NCI-H146 treated with DMSO at 0.1 percent for 48 hours (cell line): ENCODE measurements around the gene CPNE5.

Source experiments
- DNase-seq: peaks from one replicate; lab custom pipeline; 2025; ENCODE audit not compliant: unreplicated experiment; lab: John Stamatoyannopoulos, UW

CPNE5 gene

DNA sequence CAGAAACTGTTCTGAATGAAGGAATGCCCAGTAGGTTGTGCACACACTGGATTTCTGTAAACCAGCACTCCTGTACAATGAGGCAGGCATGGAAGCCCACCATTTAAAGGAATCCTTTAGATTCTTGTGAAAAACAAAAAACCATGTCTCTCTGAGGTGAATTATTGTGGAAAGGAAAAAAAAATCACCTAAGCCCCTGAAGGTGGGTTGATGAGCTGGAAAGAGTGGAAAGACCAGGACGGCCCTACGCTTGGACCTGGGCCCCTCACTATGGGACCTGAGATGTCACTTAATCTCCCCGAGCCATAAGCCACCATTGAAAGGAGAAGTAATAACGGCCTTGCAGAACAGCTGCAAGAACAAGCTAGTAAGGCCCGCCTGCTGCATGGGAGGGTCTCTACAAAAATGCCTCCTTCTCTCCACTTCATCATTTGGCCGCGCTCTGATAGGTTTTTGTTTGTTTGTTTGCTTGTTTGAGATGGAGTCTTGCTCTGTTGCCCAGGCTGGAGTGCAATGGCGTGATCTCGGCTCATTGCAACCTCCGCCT lies 72.8 kb downstream of the CPNE5 start:
- no peak for DNase-seq

DNA sequence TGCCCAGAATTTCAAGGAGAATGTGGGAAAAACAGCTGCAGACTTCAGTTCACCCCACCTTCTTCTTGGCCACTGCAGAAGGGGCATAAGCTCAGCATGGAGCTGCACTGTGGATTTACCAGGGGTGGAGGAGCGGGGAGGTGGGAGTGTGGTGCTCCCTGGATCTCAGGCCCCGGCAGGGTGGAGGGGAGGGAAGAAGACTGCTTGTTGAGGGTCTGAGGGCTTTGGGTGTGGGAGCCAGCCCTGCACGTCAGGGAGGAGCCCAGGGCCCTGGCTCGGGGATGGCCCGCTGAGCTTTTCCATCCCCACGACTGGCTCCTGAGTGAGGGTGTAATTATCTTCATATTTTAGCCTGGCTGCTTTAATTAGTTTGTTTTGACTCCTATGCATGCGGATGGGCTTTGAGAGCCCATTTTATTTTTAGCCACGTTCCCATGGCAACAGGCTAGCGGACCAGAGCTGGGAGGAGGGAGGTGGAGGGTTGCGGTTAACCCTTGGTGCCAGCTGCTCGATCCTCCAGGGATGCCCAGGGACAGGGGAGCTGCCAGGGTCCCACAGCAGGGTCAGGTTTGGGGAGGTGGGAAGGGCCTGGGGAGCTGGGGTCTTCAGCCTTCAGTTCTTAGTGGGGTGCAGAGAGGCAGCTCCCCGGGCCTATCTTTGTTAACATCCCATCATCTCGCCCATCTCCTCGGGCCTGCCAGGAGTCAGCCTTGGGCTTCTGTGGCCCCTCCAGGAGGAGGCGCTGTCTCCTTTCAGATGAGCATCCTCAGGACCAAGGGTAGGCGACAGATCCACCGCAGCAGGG lies 73.4 kb downstream of the CPNE5 start:
- peak; percentile 58 for DNase-seq

- no peak for DNase-seq
These were observed 74.1 kb downstream of the CPNE5 start for GRCh38 chr6:36765190-36765589.

DNA sequence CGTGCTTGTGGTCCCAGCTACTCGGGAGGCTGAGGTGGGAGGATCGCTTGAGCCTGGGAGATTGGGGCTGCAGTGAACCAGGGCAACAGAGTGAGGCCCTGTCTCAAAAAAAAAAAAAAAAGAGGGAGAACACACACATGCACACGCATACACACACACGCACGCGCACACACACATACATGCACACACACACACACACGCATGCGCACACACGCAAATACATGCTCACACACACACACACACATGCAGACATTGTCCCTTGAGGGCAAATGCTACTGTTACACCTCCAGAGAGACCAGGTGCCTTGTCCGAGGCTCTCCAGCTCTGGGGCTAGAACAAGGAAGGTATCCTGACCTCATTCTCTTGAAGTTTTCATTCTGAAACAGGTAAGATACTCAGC lies 77.1 kb downstream of the CPNE5 start:
- DNase-seq, result no peak

DNA sequence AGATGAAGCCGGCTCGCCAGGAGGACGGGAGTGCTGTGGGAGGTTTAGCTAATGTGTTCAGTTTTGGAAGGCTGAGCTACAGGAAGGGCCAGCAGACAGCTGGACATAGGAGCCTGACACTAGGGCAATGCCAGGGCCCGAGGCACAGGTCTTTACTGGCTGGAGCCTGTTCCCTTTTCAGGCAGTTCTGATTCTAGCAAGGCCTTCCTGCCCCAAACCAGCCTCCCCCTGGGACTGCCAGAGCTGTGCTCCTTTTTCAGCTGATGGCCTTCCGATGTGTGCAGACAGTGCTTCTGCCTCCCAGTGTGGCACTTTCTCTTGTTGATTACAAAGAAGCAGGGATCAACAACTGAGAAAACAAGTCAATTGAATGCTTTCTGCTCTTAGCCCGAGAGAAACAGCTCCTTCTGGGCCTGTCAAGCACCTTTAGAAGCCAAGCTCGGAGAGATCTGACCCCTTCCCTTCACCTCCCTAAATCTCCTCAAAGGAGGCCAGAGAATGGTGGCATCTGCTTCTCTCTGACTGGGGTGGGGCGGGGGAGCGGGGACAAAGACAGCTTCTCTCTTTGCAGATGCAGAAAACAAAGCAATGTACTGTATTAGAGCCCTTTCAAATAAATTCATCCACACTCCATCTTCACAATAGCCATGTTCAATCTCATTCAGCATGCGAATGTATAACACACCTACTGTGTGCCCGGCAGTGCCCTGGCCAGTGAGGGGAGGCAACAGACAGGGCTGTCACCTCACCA lies 78.4 kb downstream of the CPNE5 start:
- no peak for DNase-seq

- DNase-seq, result peak; percentile 58
These were observed 80.0 kb downstream of the CPNE5 start for GRCh38 chr6:36759148-36759759.

DNA sequence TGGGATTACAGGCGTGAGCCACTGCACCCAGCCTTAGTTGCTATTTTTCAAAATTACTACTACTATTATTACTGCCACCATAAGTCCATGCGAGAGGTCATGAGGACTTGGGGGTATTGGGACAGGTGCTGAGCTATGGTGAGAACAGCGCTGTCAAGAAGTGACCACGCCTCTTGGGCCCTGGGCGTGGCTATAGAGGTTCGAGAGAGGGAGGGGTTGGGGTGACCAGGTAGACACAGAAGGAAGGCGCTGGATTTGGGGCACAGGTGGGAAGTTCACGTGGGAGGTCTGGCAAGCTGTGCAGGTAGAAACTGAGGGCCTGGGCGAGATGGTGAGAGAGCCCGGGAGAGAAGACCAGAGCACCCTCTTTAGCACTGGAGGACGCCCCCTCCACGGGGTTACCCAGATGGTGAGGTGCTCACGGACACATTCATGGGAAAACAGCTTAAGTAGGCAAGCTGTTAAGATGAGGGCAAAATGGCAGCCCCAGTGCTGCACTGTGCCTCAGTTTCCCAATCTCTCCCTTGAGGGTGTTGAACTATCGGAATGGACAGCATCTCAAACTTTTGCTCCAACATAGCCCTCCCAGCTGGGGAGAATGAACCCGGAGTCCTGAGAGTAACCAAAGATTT lies 80.6 kb downstream of the CPNE5 start:
- peak; percentile 25 for DNase-seq

DNA sequence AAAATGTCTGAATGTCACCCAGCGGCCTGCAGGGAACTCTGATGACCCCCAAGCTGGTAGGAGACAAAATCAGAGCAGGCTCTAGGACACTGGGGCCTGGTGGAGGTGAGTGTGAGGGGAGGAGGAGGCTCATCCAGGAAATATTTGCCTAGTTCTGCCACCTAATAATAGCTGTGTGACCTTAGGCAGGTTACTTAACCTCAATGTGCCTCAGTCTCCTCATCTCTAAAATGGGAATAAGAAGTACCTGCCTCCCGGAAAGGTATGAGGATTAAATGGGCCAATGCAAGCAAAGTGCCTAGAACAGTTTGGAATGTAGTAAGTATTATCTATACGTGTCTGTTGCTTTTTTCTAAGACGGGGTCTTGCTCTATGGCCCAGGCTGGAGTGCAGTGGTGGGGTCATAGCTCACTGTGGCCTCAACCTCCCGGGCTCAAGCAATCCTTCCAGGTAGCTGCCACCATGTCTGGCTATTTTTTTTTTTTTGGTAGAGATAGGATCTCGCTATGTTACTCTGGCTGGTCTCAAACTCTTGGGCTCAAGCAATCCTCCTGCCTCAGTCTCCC lies 81.2 kb downstream of the CPNE5 start:
- no peak for DNase-seq

GRCh38 chr6:36757206-36757605 lies 82.0 kb downstream of the CPNE5 start:
- no peak for DNase-seq

- no peak for DNase-seq
These were observed 82.5 kb downstream of the CPNE5 start for GRCh38 chr6:36756786-36757185.

GRCh38 chr6:36755435-36756348 lies 83.6 kb downstream of the CPNE5 start:
- no peak for DNase-seq

GRCh38 chr6:36754582-36755434 lies 84.4 kb downstream of the CPNE5 start:
- no peak for DNase-seq

GRCh38 chr6:36753671-36754405 lies 85.4 kb downstream of the CPNE5 start:
- DNase-seq, result peak; percentile 9

- no peak for DNase-seq
These were observed 86.2 kb downstream of the CPNE5 start for GRCh38 chr6:36752886-36753506.

DNA sequence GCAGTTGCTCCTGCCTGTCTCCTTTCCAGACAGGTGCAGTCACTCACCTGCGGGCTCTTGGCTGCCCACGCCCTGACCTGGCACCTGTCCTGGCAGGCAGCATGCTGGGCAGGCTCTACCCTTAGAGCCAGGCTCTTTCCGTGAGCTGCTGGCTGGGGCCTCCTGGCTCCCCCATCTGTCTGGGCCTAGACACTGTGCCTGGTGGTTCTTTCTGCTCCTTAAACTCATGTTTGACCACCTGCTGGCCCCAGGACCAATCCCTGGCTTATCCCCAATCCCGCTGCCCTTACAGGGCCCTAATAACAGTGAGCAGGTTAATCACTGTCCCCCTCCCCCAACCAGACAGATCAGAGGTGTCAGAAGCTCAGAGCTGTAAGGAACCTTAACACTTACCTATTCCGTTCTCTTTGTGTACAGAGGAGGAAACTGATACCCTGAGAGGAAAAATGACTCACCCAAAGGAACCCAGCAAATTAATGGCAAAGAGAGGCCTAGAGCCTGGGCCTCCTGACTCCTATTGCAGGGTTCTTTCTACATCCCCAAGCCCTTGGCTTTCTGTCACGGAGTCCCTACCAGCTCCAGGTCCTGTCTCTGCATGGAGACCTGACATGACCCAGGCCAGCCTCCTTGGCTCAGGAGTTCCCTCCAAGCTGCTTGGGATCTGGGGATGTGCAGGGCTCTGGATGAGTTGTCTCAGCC lies 86.9 kb downstream of the CPNE5 start:
- DNase-seq, result no peak

GRCh38 chr6:36751833-36752186 lies 87.4 kb downstream of the CPNE5 start:
- no peak for DNase-seq

DNA sequence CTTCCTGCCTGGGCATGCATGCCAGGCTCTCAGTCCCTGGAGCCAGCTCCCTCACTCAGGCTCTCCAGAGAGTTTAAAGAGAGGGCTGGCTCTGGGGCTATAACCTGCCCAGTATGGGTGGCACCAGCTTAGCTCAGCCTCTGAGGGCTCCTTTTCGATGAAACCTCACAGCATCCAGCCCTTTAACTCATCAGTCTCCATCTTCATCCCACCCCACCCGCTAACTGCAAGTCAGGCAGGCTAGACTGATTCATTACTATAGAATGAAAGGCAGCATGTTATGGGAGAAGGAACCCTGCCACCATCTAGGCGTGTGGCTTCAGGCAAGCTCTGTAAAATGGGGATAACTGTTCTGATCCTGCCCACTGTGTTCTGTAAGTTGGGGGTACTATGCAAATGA lies 88.2 kb downstream of the CPNE5 start:
- DNase-seq, result no peak
